BE2C (cell line): ENCODE data around the gene RARB.

Source experiments
- DNase-seq: peaks from one replicate; pipeline ENCODE4 v3.0.0-alpha.2; 2020
- H3K27me3 ChIP-seq: fragments of 250-450 bp; sonication (Bioruptor Pico); 2 replicates; pipeline ENCODE4 v1.5.1; 2020; ENCODE audit warnings: mild to moderate bottlenecking
- H3K36me3 ChIP-seq: fragments of 250-450 bp; sonication (Bioruptor Pico); 2 replicates; pipeline ENCODE4 v1.5.1; 2020; ENCODE audit warnings: mild to moderate bottlenecking
- H3K4me1 ChIP-seq: fragments of 250-450 bp; sonication (Bioruptor Pico); 2 replicates; pipeline ENCODE4 v1.5.1; 2020
- H3K4me3 ChIP-seq: 2 replicates; pipeline ENCODE4 v1.5.1; 2011; ENCODE audit warnings: low read depth, low read length
- H3K9me3 ChIP-seq: fragments of 250-450 bp; sonication (Bioruptor Pico); 2 replicates; pipeline ENCODE4 v1.5.1; 2020
- TF ChIP-seq, protein P1 (sequence below): IDR thresholded peaks from 2 replicates; pipeline ENCODE4 v1.5.1; 2012; ENCODE audit warnings: mild to moderate bottlenecking, low read depth, low read length

RARB gene

DNA sequence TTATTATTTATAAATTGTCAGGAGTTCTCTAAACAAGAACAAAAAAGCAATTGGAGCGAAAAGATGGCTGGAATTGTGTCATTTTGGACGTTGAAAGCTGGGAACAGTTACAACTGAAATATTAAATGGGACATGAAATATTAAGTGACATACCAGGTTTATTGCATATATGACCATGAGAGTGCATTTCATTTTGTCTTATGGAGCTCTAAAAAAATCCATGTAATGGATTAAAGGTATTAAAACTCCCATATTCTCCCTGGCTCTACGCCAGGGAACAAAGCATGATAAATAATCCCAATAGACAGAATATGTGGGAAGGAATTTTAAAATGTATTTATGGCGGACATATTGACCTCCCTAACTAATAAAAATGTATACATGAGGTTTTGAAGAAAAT, 17.7 kb downstream of the RARB start:
- Histone ChIP-seq H3K4me3 (no peak overlapping the region), H3K4me1 (no peaks in the 10 kb centered on the region), H3K9me3 (no peaks in the 10 kb centered on the region), H3K27me3 (no peaks in the 10 kb centered on the region), H3K36me3 (no peaks in the 10 kb centered on the region)
- TF ChIP-seq, protein P1, sequence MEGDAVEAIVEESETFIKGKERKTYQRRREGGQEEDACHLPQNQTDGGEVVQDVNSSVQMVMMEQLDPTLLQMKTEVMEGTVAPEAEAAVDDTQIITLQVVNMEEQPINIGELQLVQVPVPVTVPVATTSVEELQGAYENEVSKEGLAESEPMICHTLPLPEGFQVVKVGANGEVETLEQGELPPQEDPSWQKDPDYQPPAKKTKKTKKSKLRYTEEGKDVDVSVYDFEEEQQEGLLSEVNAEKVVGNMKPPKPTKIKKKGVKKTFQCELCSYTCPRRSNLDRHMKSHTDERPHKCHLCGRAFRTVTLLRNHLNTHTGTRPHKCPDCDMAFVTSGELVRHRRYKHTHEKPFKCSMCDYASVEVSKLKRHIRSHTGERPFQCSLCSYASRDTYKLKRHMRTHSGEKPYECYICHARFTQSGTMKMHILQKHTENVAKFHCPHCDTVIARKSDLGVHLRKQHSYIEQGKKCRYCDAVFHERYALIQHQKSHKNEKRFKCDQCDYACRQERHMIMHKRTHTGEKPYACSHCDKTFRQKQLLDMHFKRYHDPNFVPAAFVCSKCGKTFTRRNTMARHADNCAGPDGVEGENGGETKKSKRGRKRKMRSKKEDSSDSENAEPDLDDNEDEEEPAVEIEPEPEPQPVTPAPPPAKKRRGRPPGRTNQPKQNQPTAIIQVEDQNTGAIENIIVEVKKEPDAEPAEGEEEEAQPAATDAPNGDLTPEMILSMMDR: no peak
- DNase-seq: no peak

DNA sequence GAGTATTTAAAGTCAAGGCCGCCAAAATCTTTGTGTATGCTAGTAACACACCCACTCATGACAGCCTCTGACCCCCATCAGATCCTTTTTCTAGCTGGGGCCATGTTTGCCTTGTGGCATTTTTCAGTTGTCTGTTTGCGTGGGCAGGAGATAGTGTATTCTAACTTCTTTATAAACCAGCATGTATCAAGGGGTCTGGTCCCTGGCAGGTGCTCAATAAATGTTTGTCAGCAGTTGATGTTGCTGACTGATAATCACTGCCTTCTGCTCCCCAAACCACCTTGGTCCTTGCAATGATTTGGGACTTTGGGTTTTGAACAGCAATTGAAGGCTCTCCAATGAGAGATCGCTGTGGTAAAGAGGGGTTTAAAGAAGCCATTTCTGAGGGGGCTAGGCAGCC, 19.2 kb downstream of the RARB start:
- TF ChIP-seq, protein P1: no peak
- H3K36me3 ChIP-seq: no peaks in the 10 kb centered on the region
- no peaks in the 10 kb centered on the region for H3K27me3 ChIP-seq
- no peak overlapping the region for H3K4me3 ChIP-seq
- H3K9me3 ChIP-seq: no peaks in the 10 kb centered on the region
- H3K4me1 ChIP-seq: no peaks in the 10 kb centered on the region
- no peak for DNase-seq

DNA sequence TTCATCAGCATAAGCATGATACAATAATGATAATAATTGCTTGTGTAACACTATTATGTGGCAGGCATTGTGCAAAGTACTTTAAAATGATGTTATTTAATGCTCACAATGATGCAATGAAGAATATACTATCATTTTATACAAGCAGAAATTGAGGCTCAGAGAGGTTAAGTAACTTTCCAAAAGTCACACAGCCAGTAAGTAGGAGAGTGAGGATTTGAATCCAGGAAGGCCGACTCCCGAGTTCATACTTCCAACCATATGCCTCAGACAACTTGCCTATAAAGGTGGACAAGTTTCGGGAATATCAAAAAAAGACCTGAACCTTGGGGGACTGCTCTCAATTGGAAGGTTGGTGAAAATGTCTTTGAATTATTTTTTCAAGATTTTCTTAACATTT, 19.9 kb downstream of the RARB start:
- no peaks in the 10 kb centered on the region for H3K4me1 ChIP-seq
- no peaks in the 10 kb centered on the region for H3K27me3 ChIP-seq
- TF ChIP-seq, protein P1: no peak
- no peak overlapping the region for H3K4me3 ChIP-seq
- DNase-seq: no peak
- no peaks in the 10 kb centered on the region for H3K36me3 ChIP-seq
- no peaks in the 10 kb centered on the region for H3K9me3 ChIP-seq

DNA sequence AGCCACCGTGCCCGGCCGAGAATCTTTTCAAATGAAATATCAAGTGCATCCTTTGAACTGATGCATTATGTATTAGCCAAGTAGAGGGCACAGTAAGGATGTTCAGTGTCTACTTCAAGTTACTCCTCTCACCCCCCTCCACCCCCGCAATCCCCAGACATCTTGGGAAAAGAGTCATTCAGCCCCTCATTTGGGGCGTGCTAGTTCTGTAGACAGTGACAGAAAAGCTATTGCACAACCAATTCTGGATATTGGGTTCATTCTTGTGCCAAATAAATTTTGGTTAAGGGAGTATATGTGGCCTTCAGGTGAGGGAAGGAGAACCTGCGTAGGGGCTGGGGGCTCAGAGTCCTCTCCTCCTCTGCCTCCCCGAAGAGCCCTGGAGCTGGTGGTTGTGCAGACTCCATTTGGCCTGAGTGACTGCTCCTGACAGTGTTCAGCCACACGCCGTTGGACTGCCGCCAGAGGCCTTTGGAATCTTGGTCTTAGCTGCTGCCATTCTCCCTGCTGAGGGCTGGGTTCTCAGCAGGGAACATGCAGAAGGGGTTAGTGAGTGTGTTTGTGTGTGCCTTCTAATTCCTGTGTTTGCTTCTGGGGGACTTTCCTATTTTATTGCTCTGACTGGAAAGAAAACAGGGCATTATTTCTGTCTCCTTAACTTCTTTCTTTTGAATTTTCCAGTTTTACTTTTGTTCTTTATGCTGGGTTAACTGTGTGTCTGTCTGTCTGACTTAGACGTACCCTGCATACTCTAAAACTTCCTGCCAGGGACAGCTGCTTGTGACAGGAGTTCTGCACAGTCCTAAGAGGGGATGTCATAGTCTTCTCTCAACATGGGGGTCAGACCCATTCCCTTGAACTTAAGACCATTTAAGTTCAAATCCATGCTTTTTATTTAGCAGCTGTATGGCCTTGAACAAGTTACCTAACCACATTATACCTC, 21.0 kb downstream of the RARB start:
- Histone ChIP-seq H3K9me3 (no peaks in the 10 kb centered on the region), H3K27me3 (no peaks in the 10 kb centered on the region), H3K36me3 (no peaks in the 10 kb centered on the region), H3K4me1 (no peaks in the 10 kb centered on the region; the same call in 1 of the 2 replicates), H3K4me3 (no peak overlapping the region)
- TF ChIP-seq, protein P1: no peak
- DNase-seq: peak; percentile 71

DNA sequence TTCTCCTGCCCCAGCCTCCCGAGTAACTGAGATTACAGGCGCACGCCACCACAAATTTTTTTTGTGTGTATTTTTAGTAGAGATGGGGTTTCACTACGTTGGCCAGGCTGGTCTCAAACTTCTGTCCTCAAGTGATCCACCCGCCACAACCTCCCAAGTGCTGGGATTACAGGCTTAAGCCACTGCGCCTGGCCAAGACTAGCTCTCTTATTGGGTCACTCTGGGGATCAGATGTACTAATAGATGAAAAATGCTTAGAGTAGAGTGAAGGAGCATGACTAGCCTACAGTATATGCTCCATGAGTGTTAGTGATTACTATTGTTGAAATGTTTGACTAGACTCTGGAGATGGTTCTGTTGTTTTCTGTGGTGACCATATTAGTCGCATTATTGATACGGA, 21.8 kb downstream of the RARB start:
- TF ChIP-seq, protein P1: no peak
- no peak for DNase-seq

DNA sequence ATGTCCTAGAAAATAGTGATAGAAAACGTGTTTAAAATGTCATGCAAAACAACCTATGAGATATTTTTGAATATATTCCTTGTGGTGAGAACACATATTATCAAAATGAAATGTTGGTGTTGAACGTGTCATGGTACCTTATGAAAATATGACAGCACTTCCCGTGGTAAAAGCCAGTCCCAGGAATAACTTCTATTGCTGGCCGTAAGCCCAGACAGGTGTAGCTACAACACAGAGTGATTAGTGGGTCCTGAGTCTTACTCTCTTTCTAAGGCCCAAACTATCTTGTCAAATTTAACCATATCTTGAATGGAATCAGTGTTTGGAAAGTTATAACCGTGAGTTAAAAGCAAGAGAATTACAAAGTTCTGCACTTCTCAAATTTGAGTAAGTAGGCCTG, 24.1 kb downstream of the RARB start:
- no peaks in the 10 kb centered on the region for H3K27me3 ChIP-seq
- peaks cover 3% of the 10 kb centered on the region for H3K4me1 ChIP-seq
- H3K4me3 ChIP-seq: no peak overlapping the region
- no peaks in the 10 kb centered on the region for H3K36me3 ChIP-seq
- DNase-seq: no peak
- H3K9me3 ChIP-seq: no peaks in the 10 kb centered on the region
- TF ChIP-seq, protein P1: no peak

More for the DNA sequence above, 21.8 kb downstream of the RARB start:
- Histone ChIP-seq H3K9me3 (no peaks in the 10 kb centered on the region), H3K4me3 (no peak overlapping the region), H3K4me1 (no peaks in the 10 kb centered on the region; the same call in 1 of the 2 replicates), H3K27me3 (no peaks in the 10 kb centered on the region), H3K36me3 (no peaks in the 10 kb centered on the region)
